ENCODE measurements around the gene IL34. TPM values are rescaled to one million over a fixed set of nuclear protein-coding genes. Genes with fewer than 3 reads are reported as not detected.

IL34 gene
- polyA plus RNA-seq, 1 experiment, result 3.0 TPM

DNA sequence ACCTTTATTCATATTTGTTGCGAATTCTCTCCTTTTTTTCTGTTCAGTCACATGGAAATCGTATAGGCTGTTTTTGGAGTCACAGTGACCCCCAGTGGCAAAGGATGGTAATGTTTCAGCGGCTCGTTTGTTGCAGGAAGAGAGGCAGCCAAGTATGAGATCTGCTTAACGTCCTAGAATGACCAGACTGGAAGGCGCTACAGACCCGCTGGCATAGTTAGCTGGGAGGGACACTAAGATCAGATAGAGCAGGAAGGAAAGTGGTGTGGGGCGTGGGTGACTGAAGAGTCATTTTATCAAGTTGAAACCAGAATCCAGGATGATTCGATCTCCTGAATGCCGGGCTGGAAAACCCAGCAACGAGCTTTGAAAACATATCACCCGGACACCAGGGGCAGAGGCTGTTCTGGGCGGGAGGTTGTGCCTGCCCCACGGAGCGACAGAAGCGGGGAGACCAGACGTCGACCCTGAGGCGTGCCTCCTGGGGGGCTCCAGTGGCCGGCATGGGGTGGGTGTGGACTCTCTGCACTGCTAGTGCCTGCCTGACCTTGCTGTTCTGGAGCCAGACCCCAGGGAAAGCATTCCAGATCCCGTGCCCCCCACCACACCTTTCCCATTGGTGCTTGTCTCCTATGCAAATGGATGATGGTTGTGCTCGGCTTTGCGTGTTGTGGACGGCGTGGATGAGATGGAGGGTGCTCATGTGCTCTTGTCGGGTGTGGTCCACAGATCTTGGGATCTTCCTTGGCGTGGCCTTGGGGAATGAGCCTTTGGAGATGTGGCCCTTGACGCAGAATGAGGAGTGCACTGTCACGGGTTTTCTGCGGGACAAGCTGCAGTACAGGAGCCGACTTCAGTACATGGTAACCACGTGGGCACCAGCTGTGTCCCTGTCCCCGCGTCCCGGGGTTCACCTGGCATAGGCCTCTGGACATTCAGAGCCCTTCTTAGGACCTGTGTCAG lies 7.7 kb downstream of the IL34 start:
- ChIA-PET POLR2A (interaction anchor here (0.7 to 1.6 kb wide), 4 partner anchors 80 to 307 kb away, joined by 3 read pairs; partner anchors contain the start of gene DDX19A), CTCF (interaction anchor here (0.6 to 5.9 kb wide), 40 partner anchors 8 to 1127 kb away, joined by 3 to 58 read pairs (median 4); partner anchors contain the start of gene COG4)
- no peak overlapping the region for H3K27ac ChIP-seq (ENCODE audit: low read depth, low read length)
- peak; percentile 54 for DNase-seq (ENCODE audit: low read depth, low spot score)
- TF ChIP-seq, protein P1, sequence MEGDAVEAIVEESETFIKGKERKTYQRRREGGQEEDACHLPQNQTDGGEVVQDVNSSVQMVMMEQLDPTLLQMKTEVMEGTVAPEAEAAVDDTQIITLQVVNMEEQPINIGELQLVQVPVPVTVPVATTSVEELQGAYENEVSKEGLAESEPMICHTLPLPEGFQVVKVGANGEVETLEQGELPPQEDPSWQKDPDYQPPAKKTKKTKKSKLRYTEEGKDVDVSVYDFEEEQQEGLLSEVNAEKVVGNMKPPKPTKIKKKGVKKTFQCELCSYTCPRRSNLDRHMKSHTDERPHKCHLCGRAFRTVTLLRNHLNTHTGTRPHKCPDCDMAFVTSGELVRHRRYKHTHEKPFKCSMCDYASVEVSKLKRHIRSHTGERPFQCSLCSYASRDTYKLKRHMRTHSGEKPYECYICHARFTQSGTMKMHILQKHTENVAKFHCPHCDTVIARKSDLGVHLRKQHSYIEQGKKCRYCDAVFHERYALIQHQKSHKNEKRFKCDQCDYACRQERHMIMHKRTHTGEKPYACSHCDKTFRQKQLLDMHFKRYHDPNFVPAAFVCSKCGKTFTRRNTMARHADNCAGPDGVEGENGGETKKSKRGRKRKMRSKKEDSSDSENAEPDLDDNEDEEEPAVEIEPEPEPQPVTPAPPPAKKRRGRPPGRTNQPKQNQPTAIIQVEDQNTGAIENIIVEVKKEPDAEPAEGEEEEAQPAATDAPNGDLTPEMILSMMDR (IDR thresholded peaks at IDR 0.05; ENCODE audit: low read depth, low read length), result peak; percentile 93
- no peaks in the 10 kb centered on the region for H3K9me3 ChIP-seq (ENCODE audit: control insufficient read depth, insufficient read depth, low read length)
- H3K27me3 ChIP-seq (ENCODE audit: control insufficient read depth, insufficient read depth, low read length), result no peaks in the 10 kb centered on the region
- peak overlapping the region; percentile 41 for H3K4me3 ChIP-seq (ENCODE audit: low read depth, low read length)

DNA sequence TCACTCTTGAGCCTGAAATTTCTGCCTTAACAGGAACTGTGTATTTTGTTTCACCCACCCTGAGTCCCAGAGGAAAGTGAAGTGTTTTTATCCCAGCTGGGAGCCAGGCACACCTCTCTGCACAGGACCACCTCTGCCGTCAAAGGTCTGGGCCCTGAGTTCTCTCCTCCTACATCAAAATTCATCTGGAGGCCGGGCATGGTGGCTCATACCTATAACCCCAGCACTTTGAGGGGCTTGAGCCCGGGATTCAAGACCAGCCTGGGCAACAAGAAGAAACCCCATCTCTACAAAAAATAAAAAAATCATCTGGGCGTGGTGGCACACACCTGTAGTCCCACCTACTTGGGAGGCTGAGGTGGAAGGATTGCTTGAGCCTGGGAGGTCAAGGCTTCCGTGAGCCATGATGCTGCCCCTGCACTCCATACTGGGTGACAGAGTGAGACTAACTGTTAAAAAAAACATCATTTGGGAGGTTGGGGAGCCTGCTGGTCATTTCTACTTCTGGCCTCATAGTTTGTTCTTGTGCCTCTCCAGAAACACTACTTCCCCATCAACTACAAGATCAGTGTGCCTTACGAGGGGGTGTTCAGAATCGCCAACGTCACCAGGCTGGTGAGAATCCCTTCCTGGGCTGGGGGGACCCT lies 9.8 kb downstream of the IL34 start:
- DNase-seq (ENCODE audit: low read depth, low spot score), result no peak
- CTCF ChIA-PET, result interaction anchor here (2.3 to 5.9 kb wide), 4 partner anchors 103 to 286 kb away, joined by 11 to 58 read pairs (median 16); no protein-coding TSS in a partner anchor
- TF ChIP-seq, protein P1 (IDR thresholded peaks at IDR 0.05; ENCODE audit: low read depth, low read length), result no peak

DNA sequence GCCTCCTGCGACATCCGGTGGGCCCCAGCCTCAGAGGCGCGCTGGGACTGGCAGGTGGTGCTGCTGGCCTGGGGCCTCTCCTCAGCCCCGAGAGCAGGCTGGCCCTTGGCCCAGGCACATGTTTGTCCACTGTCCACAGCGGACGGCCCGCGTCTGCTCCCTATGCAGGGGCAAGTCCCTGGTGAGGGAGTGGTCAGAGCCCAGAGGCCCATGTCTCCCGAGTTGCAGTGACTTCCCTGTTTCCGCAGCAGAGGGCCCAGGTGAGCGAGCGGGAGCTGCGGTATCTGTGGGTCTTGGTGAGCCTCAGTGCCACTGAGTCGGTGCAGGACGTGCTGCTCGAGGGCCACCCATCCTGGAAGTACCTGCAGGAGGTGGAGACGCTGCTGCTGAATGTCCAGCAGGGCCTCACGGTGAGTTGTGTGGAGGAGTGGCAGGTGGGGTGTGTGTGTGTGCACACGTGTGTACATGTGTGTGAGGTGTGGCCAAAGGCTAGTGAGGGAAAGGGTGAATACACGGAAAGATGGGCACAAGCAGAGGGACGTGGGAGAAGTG lies 10.4 kb downstream of the IL34 start:
- Histone ChIP-seq H3K27me3 (ENCODE audit: control insufficient read depth, insufficient read depth, low read length) (no peaks in the 10 kb centered on the region), H3K27ac (ENCODE audit: low read depth, low read length) (no peak overlapping the region), H3K4me3 (ENCODE audit: low read depth, low read length) (no peak overlapping the region), H3K9me3 (ENCODE audit: control insufficient read depth, insufficient read depth, low read length) (no peaks in the 10 kb centered on the region; the same call in 1 of the 2 replicates)
- ChIA-PET CTCF (no interaction called here), POLR2A (no interaction called here)
- no peak for DNase-seq (ENCODE audit: low read depth, low spot score)
- TF ChIP-seq, protein P1 (IDR thresholded peaks at IDR 0.05; ENCODE audit: low read depth, low read length), result no peak

More for the DNA sequence above, 9.8 kb downstream of the IL34 start:
- Histone ChIP-seq H3K27me3 (ENCODE audit: control insufficient read depth, insufficient read depth, low read length) (no peaks in the 10 kb centered on the region), H3K27ac (ENCODE audit: low read depth, low read length) (no peak overlapping the region), H3K9me3 (ENCODE audit: control insufficient read depth, insufficient read depth, low read length) (no peaks in the 10 kb centered on the region), H3K4me3 (ENCODE audit: low read depth, low read length) (no peak overlapping the region)
- POLR2A ChIA-PET, result no interaction called here

DNA sequence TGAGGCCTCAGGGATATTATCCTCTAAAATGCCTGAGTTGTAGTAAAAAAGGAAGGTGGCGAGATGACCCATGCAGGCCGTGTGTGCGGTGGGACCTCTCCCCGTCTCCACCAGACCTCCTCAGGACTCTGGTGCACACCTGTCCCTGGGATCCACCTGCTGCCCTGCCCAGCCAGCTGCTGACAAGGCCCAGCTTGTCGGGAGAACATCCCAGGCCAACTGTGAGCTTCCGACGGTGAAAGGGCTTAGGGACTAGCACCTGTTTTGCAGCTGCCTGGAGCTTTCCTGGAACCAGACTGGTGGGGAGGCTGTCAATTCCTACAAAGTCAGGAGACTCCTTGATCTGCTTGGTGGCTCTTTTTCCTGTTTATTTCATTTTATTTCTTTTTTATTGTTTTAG lies 11.6 kb downstream of the IL34 start:
- Histone ChIP-seq H3K4me3 (ENCODE audit: low read depth, low read length) (no peak overlapping the region), H3K27ac (ENCODE audit: low read depth, low read length) (no peak overlapping the region), H3K9me3 (ENCODE audit: control insufficient read depth, insufficient read depth, low read length) (no peaks in the 10 kb centered on the region; the same call in 1 of the 2 replicates), H3K27me3 (ENCODE audit: control insufficient read depth, insufficient read depth, low read length) (no peaks in the 10 kb centered on the region)
- ChIA-PET POLR2A (no interaction called here), CTCF (no interaction called here)
- TF ChIP-seq, protein P1 (IDR thresholded peaks at IDR 0.05; ENCODE audit: low read depth, low read length), result no peak
- no peak for DNase-seq (ENCODE audit: low read depth, low spot score)
